Neural cell (in vitro differentiated cells): Measurements from ENCODE around the gene UBE2V1.

Experiments used
- EP300 ChIP-seq: fragments of 450-650 bp; conservative IDR thresholded peaks from 2 replicates; pipeline ENCODE4 v1.6.1; 2014; ENCODE audit warnings: antibody characterized with exemption, mild to moderate bottlenecking, moderate library complexity; ENCODE audit not compliant: poor library complexity, severe bottlenecking
- EZH2 ChIP-seq: fragments of 200-600, 300-800 bp; shearing (Covaris generic), sonication (generic); IDR thresholded peaks from 2 replicates; pipeline ENCODE4 v1.6.1; 2014; ENCODE audit warnings: antibody characterized with exemption, low read length, borderline replicate concordance, mild to moderate bottlenecking; ENCODE audit not compliant: insufficient read depth, poor library complexity, severe bottlenecking
- POLR2AphosphoS5 ChIP-seq: IDR thresholded peaks from 2 replicates; pipeline ENCODE4 v1.6.1; 2012
- RAD21 ChIP-seq: fragments of 450-650 bp; conservative IDR thresholded peaks from 2 replicates; pipeline ENCODE4 v1.6.1; 2014; ENCODE audit warnings: antibody characterized with exemption, mild to moderate bottlenecking, moderate library complexity
- TAF1 ChIP-seq: IDR thresholded peaks from 2 replicates; pipeline ENCODE4 v1.6.1; 2012; ENCODE audit warnings: low read depth
- TF ChIP-seq, protein P1 (sequence below): fragments of 450-650 bp; IDR thresholded peaks from 2 replicates; pipeline ENCODE4 v1.5.1; 2014; ENCODE audit warnings: antibody characterized with exemption, mild to moderate bottlenecking, moderate library complexity; ENCODE audit not compliant: poor library complexity, severe bottlenecking
- TF ChIP-seq, protein P2 (sequence below): IDR thresholded peaks from 2 replicates; pipeline ENCODE4 v1.6.1; 2012; ENCODE audit warnings: borderline replicate concordance

GRCh38 chr20:50142812-50143211 is 29.9 kb upstream of the UBE2V1 start:
- TF ChIP-seq TAF1 = no peak
- TF ChIP-seq, protein P1, sequence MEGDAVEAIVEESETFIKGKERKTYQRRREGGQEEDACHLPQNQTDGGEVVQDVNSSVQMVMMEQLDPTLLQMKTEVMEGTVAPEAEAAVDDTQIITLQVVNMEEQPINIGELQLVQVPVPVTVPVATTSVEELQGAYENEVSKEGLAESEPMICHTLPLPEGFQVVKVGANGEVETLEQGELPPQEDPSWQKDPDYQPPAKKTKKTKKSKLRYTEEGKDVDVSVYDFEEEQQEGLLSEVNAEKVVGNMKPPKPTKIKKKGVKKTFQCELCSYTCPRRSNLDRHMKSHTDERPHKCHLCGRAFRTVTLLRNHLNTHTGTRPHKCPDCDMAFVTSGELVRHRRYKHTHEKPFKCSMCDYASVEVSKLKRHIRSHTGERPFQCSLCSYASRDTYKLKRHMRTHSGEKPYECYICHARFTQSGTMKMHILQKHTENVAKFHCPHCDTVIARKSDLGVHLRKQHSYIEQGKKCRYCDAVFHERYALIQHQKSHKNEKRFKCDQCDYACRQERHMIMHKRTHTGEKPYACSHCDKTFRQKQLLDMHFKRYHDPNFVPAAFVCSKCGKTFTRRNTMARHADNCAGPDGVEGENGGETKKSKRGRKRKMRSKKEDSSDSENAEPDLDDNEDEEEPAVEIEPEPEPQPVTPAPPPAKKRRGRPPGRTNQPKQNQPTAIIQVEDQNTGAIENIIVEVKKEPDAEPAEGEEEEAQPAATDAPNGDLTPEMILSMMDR = no peak
- no peak for TF ChIP-seq EP300
- no peak for TF ChIP-seq RAD21
- TF ChIP-seq, protein P2, sequence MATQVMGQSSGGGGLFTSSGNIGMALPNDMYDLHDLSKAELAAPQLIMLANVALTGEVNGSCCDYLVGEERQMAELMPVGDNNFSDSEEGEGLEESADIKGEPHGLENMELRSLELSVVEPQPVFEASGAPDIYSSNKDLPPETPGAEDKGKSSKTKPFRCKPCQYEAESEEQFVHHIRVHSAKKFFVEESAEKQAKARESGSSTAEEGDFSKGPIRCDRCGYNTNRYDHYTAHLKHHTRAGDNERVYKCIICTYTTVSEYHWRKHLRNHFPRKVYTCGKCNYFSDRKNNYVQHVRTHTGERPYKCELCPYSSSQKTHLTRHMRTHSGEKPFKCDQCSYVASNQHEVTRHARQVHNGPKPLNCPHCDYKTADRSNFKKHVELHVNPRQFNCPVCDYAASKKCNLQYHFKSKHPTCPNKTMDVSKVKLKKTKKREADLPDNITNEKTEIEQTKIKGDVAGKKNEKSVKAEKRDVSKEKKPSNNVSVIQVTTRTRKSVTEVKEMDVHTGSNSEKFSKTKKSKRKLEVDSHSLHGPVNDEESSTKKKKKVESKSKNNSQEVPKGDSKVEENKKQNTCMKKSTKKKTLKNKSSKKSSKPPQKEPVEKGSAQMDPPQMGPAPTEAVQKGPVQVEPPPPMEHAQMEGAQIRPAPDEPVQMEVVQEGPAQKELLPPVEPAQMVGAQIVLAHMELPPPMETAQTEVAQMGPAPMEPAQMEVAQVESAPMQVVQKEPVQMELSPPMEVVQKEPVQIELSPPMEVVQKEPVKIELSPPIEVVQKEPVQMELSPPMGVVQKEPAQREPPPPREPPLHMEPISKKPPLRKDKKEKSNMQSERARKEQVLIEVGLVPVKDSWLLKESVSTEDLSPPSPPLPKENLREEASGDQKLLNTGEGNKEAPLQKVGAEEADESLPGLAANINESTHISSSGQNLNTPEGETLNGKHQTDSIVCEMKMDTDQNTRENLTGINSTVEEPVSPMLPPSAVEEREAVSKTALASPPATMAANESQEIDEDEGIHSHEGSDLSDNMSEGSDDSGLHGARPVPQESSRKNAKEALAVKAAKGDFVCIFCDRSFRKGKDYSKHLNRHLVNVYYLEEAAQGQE = no peak
- TF ChIP-seq EZH2 = no peak
- TF ChIP-seq POLR2AphosphoS5 = no peak
